DMS79 treated with DMSO at 0.1 percent for 48 hours (cell line): ENCODE results near the gene DNAJC16.
A peak's percentile ranks its signal among the peaks of the same experiment; 100 is the strongest.
"Not testable (repeated sequence)": the region's sequence is repeated elsewhere in the genome, so short reads cannot be mapped to it uniquely, and the experiment has no call there.

Experiments used
- DNase-seq: peaks from one replicate; lab custom pipeline; 2025; lab: John Stamatoyannopoulos, UW

Gene DNAJC16

DNA sequence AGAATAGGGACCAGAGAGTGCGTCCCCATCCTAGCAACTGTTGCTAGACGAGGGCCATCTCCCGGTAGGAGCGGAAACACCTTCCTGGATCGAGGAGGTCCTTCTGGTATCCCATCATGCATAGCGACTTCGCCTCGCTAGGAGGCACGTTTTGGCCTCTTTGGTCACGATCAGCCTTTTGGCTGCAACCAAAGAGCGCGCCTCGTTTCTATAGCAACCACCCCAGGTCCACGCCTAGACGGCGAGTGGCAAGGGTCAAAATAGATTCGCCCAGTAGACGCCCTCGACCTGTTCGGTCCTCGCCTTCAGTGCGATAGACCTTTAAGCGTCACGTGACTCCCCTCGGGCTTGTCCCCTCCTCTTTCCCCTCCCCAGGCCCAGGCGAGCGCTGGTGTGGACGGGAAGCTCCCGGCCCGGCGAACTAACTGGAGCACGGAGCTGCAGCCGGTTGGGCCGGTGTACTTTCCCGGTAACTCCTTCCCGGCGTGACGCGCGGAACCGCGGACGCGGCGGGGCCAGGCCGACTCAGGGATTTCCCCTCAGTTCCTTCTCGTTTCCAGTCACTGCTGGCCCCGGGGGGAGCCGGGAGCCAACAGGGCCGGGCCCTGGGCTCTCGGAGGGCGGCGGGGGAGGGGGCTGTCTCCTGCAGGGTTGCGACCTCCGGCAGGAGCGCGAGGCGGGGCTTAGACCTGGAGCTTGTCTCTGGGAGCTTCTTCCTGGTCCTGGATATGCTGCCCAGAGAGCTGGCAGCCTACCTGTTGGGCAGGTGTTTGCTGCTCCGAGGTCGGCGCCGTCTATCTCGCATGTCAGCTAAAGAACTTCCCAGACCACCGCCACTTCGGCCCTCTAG, at the start of gene DNAJC16:
Gene DNAJC16 (plus strand): TSS at position 359 of the 850 bp plus-strand sequence. CDS start 2,258 bp downstream, outside the sequence.
- DNase-seq: peak; percentile 99

DNA sequence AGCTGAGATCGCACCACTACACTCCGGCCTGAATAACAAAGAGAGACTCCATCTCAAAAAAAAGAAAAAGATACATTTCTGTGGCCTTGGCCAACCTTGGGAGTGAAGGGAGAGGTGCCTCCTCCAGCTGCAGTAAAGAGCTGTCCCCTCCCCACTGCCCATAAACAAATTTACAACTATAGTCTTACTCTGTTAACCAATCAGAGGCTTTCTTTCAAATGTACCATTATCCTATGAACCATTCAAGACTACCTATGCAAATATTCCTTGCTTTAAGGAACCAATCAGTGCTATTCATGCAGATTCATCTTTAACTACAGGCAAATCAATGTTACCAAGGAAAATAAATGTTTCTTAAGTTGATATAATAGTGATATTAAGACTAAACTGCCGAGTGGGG, 49.7 kb upstream of the DNAJC16 start:
- DNase-seq: no peak

DNA sequence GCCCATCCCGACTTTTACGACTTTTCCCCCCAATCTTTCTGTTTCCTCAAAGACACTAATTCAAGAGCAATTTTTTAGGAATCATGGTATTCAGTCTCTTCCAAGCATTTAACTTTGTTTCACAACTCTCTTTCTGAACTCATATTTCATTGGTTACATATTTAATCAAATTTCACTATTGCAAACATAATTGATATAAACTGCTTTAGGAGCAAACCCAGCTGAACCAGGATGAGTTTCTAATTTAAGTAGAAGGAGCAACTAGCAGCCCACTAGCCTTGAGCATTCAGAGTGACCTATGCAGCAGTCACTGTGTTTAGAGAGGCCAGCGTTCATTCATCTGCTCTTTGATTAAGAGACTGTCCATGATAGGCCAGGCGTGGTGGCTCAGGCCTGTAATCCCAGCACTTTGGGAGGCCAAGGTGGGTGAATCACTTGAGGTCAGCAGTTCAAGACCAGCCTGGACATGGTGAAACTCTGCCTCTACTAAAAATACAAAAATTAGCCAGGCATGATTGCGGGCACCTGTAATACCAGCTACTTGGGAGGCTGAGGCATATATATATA, 48.9 kb upstream of the DNAJC16 start:
- DNase-seq: no peak

DNA sequence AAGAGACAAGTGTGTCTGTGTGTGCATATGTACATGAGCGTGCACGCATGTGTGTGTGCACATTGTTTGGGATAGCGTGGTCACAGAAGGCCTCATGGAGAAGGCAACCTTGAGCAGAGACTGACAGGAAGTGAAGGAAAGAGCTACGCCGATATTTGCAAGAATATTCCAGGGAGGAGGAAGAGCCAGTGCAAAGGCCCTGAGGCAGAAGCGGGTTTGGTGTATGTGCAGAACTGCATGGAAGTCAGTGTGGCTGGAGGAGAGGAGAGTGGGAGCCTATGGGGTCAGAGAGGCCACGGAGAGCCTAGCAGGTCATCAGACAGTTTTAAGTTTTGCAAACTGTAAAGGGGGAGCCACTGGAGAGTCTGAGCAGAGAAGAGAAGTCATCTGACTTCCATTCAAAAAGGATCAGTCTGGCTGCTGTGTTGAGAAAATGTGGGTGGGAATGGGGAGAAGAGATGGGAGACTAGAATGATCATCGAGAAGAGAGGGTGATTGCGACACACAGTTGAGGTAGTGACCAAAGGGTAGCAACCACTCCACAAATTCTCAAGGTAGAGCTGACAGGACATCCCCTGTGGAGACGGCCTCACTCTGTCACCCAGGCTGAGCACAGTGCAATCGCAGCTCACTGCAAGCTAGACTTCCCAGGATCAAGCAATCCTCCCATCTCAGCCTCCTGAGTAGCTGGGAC, 46.8 kb upstream of the DNAJC16 start:
- DNase-seq: no peak

DNA sequence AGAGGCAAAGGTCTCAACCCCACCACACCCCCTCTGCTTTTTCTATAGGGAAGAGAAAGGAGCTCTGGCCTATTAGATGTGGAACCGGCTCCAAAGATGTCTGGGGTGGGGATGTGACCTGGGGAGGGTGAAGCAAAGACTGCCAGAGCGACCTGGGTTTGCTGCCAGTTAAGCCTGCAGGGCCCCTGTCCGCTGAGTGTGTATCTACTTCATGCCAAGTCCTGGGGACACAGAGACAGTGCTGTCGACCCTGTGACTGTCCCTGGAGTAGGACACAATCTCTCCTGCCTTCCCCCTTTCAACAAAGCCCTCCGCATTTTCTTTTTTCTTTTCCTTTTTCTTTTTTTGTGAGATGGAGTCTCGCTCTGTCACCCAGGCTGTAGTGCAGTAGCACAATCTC, 44.2 kb upstream of the DNAJC16 start:
- DNase-seq: not testable (repeated sequence)

DNA sequence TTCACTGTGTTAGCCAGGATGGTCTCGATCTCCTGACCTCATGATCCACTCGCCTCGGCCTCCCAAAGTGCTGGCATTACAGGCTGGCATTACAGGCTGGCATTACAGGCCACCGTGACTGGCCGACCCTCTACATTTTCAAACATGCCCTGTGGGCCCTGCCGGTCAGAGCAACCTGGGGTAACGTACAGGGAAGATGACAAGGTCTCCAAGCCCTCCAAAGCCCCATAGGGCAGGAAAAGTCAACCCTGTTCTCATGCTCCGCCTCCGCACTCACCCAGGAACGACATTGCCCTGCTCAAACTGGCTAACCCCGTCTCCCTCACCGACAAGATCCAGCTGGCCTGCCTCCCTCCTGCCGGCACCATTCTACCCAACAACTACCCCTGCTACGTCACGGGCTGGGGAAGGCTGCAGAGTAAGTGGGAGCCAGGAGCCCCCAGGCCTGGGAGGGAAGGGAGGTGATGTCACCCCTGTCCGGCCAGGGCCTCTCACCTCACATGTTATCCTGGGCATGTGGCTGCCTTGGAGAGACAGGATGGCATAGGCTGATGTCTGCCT, 43.6 kb upstream of the DNAJC16 start:
- DNase-seq: not testable (repeated sequence)

DNA sequence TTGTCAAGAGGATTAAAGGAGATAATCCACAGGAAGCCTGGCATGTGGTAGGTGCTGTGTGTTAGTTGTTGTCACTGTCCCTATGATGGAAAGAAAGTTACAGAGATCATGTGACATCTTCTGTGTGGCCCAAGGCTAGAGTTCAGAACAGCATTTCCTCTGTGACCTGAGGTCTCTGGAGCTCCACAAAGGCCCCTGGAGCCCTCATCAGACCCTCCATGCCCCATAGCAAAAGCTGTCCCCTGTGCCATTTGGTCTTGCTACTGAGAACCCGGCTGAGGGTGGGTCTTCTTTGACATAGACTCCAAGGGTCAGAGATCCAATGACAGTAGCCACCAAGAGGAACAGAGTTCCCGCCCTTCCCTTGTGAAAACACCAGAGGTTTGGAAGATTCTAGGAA, 42.7 kb upstream of the DNAJC16 start:
- no peak for DNase-seq

DNA sequence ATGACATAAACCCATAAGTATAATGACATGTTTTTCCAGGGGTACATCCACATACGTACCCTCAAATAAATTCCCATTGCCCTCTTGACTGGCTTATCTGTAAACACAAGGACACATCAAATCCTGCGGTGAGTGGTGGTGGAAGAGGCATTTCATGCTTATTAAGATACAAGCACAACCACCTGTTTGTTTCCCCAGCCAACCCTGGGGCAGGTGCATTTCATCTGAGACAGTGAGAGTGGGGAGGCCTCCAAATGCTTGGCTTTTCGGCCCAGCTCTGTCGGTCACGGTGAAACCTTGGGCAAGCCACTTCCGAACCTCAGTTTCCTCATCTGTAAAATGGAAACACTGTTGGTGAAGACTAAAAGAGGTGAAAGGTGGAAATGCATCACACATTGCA, 42.2 kb upstream of the DNAJC16 start:
- not testable (repeated sequence) for DNase-seq

DNA sequence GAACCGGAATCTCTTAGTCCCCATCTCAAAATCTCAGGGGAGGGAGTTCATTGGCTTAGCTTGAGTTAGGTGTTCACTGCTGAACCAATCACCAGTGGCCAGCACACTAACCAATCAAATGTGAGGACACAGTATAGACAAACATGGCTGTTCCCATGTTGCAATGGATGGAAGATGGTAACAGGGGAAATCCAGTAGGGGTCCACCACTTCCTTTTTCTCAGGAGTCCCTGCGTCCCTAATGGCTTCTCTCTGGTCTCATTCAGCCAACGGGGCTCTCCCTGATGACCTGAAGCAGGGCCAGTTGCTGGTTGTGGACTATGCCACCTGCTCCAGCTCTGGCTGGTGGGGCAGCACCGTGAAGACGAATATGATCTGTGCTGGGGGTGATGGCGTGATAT, 41.0 kb upstream of the DNAJC16 start:
- DNase-seq: no peak

DNA sequence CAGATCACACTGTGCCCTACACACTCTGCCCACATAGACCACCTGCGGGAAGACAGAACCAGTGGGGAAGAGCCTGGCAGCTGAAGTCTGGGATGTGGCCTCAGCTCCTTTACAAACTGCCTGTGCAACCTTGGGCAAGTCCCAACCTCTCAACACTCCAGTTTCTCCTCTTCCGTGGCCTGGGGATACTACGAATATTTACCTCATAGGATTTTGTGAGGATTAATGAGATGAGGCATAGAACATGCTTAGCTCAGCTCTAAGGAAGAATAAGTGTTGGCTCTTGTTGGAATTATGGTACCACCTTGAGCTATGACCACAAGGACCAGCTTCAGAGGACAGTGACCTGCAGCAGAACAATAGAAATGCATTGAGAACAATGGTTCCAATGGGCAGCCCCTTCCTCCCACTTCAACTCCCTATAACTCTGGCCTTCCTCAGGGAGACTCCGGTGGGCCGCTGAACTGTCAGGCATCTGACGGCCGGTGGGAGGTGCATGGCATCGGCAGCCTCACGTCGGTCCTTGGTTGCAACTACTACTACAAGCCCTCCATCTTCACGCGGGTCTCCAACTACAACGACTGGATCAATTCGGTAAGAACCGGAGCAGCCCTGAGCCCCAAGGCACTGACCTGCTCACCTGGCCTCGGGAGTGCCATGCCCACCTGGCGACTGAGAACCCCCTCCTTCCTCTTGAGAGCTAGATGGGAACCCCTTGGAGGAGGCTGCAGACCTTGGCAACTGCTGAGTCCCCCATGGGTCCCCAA, 39.6 kb upstream of the DNAJC16 start:
- DNase-seq: not testable (repeated sequence)

DNA sequence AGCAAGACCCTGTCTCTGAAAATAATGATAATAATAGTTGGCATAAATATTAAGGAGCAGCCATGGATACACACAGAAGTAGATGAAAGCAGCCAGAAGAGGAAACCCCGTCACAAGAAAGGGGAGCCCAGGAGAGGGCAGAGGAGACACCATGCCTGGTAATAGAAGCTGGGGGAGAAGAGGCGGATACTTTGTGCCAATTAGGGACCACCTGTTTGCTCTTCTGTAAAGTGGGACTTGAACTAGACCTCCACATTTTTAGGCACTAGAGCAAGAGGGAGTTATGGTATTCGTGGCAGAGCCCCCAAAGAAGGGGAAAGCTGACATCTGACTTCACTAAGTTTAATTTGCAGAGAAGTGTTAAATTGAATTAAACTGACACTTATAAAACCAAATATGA, 38.3 kb upstream of the DNAJC16 start:
- DNase-seq: no peak

DNA sequence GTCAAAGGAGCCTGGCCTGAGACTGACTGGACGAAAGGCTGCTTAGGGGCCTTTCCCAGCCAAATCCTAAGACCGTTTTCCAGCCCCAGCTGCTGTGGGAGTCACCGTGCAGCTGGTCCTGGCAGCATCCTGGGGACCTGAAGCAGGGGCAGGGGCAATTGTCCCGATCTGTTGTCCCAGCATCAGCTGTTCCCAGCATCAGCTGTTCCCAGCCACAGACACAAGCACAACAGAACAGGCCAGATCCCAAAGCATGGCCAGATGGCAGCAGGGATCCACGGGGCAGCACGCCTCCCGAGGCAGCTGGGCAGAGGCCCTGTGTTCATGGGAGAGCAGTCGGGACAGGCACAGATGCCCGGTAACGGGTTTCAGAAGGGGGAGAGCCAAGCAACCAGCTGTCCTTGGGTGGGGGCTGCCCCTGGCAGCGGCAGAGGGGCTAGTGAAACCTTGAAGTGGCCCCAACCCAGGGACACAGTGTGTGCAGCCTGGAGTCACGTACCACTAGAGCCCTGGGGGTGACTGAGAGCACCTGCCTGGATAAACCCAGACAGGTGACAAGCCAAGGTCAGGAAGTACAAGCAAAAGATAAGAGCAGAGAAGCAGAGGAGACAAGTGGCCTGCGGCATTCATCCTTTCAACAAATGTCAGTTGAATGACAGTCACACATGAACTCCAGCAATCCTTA, 37.5 kb upstream of the DNAJC16 start:
- DNase-seq: peak; percentile 73

DNA sequence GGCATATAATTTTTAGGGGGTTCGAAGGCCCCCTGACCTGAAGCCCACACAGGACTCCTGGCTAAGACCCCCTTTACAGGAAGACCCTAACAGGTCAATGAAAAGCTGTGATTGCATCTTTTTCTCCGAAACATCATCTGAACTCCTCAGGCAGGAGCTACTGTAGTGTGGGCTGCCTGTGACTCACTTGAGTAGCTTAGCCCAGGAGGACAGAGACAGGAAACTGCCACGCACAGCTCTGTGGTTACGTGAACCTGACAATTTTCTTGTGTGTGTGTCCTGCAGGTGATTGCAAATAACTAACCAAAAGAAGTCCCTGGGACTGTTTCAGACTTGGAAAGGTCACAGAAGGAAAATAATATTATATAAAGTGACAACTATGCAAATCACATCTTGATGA, 35.6 kb upstream of the DNAJC16 start:
- not testable (repeated sequence) for DNase-seq

DNA sequence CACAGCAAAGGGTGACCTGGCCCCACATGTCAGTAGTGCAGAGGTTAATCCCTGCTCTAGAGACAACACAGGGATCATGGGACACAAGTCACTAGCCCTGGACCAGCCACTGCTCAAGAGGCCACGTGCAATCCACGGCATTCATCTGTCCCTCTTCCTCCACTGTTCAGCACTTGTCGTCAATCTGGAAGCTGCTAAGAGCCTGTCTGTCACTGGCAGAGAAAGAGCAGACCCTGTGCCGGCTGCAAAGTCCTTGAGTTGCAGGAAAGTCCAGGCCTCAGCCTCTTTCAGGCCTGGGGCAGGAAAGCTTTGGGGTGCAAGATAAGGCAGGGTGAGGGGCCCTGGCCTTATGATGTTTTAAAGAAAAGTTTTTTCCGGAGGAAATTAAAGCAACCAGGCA, 34.1 kb upstream of the DNAJC16 start:
- DNase-seq: no peak

DNA sequence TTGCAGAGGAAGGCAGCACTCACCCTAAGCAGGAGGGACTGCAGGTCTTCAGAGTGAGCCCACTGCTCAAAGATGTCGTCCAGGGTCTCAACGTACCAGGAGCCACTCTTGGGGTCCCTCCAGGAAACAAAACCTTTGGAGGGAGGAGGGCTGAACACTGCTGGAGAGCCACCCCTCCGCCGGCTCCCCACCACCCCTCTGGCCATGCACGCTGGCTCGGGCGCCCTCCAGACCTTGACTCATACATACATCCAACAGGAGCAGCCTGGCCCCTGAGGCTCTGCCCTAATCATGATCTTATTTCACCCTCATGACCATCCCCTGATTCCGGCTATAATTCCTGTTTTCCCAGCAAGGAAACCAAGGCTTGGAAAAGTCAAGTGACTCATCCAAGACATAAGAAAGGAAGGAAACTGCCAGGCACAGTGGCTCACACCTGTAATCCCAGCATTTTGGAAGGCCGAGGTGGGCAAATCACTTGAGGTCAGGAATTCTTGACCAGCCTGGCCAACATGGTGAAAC, 32.7 kb upstream of the DNAJC16 start:
- no peak for DNase-seq

DNA sequence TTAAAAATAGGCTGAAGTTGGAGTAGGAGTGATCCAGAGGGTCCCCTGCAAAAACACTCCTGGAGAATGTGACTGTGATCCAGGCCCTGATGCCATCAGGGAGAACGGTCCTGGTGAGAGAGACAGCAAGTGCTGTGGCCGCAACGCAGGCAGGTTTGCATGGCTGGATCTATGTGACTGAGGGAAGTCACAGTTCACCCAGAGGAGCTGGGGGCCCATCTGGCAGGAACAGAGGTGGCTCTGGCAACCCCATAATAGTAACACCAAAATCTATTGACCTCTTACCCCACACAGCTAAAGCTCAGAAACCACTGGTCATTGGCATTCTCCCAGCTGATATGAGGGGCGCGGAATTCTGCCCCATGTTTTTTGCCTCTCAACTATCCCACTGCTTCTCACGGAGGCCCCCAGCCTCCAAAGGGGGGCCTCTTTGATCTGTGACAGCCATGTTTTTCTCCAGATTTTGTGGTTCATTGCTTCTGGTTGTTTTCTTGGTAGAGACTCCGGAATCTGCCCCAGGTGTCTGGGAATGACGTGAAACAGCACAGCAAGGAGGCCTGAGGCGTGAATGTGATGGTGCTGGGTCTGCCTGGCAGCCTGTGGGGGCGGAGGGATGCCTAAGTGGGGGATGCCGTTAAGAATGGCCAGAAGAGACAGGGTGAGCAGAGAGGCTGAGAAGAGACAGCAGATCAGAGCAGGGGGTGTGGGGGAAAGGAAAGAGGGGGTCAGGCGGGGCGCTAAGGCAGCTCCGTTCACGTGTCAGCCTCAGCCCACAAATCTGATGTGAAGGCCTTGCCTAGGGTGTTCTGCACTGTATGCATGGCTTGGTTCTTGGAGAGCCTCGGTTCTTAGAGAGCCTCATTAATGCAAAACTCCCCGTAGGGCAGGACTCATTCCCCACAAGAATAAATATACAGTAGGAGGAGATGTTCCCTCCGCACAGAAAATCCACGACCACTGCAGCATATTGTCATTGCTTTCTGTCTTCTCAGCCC, 26.2 kb upstream of the DNAJC16 start:
- DNase-seq: no peak

DNA sequence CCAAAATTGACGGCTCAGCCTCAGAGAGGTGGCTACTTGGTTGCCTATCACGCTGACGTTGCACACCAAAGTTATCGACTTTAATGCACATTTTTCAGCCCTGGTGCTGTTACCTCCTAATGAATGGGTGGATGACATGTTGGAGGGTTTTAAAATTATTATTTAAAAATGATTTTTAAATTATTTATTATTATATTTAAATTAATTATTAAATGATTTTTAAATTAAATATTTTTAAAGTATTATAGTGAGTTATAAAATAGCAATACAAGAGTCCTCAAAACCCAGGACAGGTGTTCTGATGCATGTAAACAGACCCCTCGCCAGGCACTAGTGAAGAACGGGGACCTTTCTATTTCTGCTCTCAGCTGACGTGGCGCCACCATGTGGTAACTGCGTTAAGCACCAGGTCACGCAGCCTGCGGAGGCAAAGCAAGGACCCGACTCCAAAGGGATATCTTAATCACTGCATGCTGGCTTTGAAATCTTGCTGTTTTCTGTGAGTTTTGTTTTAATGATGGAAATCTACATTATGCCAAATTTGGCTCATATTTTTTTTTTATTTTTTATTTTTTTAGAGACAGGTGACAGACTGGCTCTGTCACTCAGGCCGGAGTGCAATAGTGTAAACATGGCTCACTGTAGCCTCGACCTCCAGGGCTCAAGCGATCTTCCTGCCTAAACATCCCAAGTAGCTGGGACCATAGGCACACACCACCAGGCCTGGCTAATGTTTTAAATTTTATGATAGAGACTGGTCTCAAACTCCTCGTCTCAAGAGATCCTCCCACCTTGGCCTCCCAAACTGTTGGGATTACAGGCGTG, 25.2 kb upstream of the DNAJC16 start:
- DNase-seq: peak; percentile 53

DNA sequence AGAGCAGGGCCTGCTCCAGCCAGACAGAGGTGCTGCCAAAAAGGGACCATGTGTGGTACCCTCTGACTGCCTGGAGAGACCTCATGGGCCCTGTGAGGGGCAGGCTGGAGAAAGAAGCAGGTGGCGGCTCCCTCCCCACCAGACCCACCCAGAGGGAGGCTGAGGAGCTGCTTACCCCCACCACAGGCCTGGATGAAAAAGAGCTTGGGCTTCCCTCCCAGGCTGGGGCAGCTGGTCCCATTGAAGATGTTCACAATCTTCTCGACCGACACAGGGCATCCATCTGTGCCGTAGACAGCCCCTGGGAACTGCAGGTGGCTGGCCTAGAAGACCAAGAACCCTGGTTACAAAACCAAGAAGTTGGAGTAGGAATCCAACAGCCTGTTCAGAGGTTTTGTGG, 22.2 kb upstream of the DNAJC16 start:
- DNase-seq: no peak

DNA sequence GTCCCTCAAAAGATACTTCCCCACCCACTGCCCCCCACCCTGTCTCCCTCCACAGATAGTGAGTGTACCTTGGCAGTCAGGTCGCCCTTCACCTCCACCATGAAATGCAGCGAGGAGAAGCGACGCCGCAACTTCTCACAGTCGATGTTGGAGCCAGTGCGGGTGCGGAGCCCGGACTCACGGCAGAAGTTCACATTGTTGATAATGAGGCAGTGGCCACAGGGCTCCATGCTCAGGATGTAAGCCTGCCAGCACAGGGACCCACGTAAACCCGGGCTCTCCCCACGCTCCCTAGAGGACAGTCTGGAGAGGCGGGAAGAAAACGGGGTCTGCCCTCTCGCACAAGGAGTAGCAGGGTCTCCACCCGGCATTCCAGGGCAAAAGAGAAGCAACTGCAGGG, 19.8 kb upstream of the DNAJC16 start:
- DNase-seq: no peak
